Heart left ventricle (tissue), 13 donors: ENCODE data around the gene POLR2B.

Experiments
- POLR2A ChIP-seq, 2 donors: fragments of 450-650 bp; IDR thresholded peaks; one replicate each; pipeline ENCODE4 v1.6.1; 2017; ENCODE audit warnings: antibody characterized with exemption in 2 of 2, mild to moderate bottlenecking in 2 of 2, moderate library complexity in 2 of 2
- TF ChIP-seq, protein P1 (sequence below), 12 donors: fragments of 200-600 bp; sonication (generic) in 4 of 12; IDR thresholded peaks; one replicate each; pipeline versions ENCODE4 v1.5.0 to v1.8.0; 2018 to 2022; ENCODE audit warnings: antibody characterized with exemption in 12 of 12, mild to moderate bottlenecking in 5 of 12
- donor health status: ischemic (EF 13 %, LVEDD 7.1; RV severe dilation, severe dysfunction).
- donor health status: DM: no; HTN: yes; CAD: no.
- donor health status: DM: no; HTN: no; CAD: no.
- donor health status: ischemic (EF 25% LVEDD 6.9; RV normal size, moderate dysfunction).
- donor health status: ischemic (EF 25% LVEDD 5.7; RV mildly dilated, moderate dysfunction).
- donor health status: ischemic (EF 35%, LVEDD 5.7; RV mildly dilated, moderate dysfunction).
- donor health status: nonischemic (EF 11% LVEDD 7.7; RV severe dilation, severe dysfunction).
- donor health status: DM: yes; HTN: yes; CAD: no.
- donor health status: PGD.
- donor health status: ischemic (EF 29% LVEDD 5.4; RV normal size, mild dysfunction).
- donor health status: nonischemic (EF 23%, LVEDD 6.1; RV moderate dilation, normal function).

DNA sequence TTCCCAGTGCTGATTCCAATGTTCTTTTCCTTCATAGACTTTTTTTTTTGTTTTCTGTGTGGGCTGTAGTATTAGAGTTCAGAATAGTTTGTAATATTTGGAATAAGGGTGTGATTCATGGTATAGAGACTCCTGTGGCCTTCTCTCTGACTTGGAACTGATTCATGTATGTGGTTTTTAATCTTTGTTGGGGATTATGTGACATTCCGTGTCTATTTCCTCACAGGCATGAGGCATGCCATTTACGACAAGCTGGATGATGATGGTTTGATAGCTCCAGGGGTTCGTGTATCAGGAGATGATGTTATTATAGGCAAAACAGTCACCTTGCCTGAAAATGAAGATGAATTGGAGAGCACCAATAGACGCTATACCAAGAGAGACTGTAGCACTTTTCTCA, 44.4 kb downstream of the POLR2B start:
- TF ChIP-seq POLR2A (IDR thresholded peaks at IDR 0.05): no peak
- TF ChIP-seq, protein P1, sequence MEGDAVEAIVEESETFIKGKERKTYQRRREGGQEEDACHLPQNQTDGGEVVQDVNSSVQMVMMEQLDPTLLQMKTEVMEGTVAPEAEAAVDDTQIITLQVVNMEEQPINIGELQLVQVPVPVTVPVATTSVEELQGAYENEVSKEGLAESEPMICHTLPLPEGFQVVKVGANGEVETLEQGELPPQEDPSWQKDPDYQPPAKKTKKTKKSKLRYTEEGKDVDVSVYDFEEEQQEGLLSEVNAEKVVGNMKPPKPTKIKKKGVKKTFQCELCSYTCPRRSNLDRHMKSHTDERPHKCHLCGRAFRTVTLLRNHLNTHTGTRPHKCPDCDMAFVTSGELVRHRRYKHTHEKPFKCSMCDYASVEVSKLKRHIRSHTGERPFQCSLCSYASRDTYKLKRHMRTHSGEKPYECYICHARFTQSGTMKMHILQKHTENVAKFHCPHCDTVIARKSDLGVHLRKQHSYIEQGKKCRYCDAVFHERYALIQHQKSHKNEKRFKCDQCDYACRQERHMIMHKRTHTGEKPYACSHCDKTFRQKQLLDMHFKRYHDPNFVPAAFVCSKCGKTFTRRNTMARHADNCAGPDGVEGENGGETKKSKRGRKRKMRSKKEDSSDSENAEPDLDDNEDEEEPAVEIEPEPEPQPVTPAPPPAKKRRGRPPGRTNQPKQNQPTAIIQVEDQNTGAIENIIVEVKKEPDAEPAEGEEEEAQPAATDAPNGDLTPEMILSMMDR (IDR thresholded peaks at IDR 0.05): no peak
